OCI-LY3 (cell line): ENCODE data around the gene CD33.

Experiments used
- H2AFZ ChIP-seq: fragments of 200-600, 300-600 bp; shearing (Covaris generic); 2 replicates; pipeline ENCODE4 v1.6.0; 2014; ENCODE audit warnings: antibody characterized with exemption, low read depth, low read length
- H3K27ac ChIP-seq: fragments of 200-600, 300-600 bp; sonication (generic); 2 replicates; pipeline ENCODE4 v1.5.1; 2014; ENCODE audit warnings: mild to moderate bottlenecking, low read length, moderate library complexity, mixed read lengths
- H3K27me3 ChIP-seq: fragments of 200-600, 300-600 bp; sonication (generic); 2 replicates; pipeline ENCODE4 v1.6.1; 2014; ENCODE audit warnings: low read depth, low read length, mixed read lengths
- H3K36me3 ChIP-seq: fragments of 200-600, 300-600 bp; sonication (generic); replicated peaks from 2 replicates; pipeline ENCODE3; 2014; ENCODE audit warnings: low read depth, low read length, mixed read lengths
- H3K4me1 ChIP-seq: fragments of 300-600, 200-600 bp; sonication (generic); 2 replicates; pipeline ENCODE4 v1.6.1; 2014; ENCODE audit warnings: low read length, mixed read lengths
- H3K4me2 ChIP-seq: fragments of 200-600, 300-600 bp; sonication (generic); 2 replicates; pipeline ENCODE4 v1.6.1; 2014; ENCODE audit warnings: low read length, mixed read lengths
- H3K4me3 ChIP-seq: fragments of 300-600, 200-600 bp; sonication (generic); 2 replicates; pipeline ENCODE4 v1.5.1; 2014; ENCODE audit warnings: antibody characterized with exemption, mild to moderate bottlenecking, low read length, moderate library complexity
- H3K79me2 ChIP-seq: fragments of 300-600, 200-600 bp; shearing (Covaris generic); 2 replicates; pipeline ENCODE4 v1.6.1; 2014; ENCODE audit warnings: mild to moderate bottlenecking, low read length, mixed read lengths
- H3K9ac ChIP-seq: fragments of 300-600, 200-600 bp; shearing (Covaris generic); 2 replicates; pipeline ENCODE4 v1.6.0; 2014; ENCODE audit warnings: mild to moderate bottlenecking, low read length, moderate library complexity
- H3K9me3 ChIP-seq: fragments of 200-600, 300-600 bp; shearing (Covaris generic); 2 replicates; pipeline ENCODE4 v1.6.1; 2014; ENCODE audit warnings: low read length, mixed read lengths; ENCODE audit not compliant: insufficient read depth
- H4K20me1 ChIP-seq: fragments of 200-600, 300-600 bp; sonication (generic); 2 replicates; pipeline ENCODE4 v1.6.1; 2016; ENCODE audit warnings: low read length, mixed read lengths; ENCODE audit not compliant: insufficient read depth
- EZH2phosphoT487 ChIP-seq: fragments of 200-600 bp; shearing (Covaris generic); IDR thresholded peaks from 2 replicates; pipeline ENCODE4 v1.6.1; 2018; ENCODE audit warnings: antibody characterized with exemption, mixed run types, low read depth
- TF ChIP-seq, protein P1 (sequence below): fragments of 200-600, 300-600 bp; sonication (generic); IDR thresholded peaks from 2 replicates; pipeline ENCODE4 v1.5.1; 2014; ENCODE audit warnings: antibody characterized with exemption, low read length, low read depth

Gene CD33

DNA sequence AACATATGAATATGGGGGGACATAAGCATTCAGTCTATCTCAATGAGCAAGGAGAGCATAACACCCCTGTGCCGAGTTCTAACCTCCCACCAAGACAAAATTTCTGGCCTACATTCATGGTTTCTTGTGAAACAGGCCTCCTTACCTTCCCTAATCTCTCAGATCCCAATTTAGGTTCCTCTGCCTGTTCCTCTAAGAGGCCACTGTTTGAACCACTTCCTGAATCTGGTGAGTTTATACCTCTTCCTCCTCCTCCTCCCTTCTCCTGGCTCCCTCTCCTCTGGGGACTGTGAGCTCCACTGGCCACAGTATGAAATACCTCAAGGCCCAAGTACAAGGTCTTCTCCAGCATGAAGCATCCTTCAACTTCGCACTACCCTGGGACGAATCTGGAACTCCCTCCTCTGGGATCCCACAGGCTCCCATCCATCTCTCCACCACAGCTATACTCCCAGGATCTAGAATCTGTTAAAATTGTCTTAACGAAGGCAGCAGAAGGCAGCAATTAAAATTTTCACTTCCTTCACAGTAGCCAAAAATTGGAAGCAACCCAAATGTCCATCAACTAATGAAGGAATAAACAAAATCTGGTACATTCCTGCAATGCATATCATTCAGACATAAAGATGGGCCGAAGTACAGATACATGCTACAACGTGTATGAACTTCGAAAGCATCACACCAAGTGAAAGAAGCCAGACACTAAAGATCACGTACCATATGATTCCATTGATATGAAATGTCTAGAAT lies 18.2 kb downstream of the CD33 start:
- Histone ChIP-seq H4K20me1 (no peaks in the 10 kb centered on the region), H3K4me1 (no peaks in the 10 kb centered on the region), H3K4me2 (no peak overlapping the region), H3K27me3 (peaks cover 35% of the 10 kb centered on the region), H3K36me3 (no peaks in the 10 kb centered on the region), H3K27ac (no peak overlapping the region), H3K9ac (no peak overlapping the region), H3K79me2 (no peaks in the 10 kb centered on the region), H3K4me3 (no peak overlapping the region), H2AFZ (no peak overlapping the region), H3K9me3 (no peaks in the 10 kb centered on the region)
- no peak for TF ChIP-seq EZH2phosphoT487
- TF ChIP-seq, protein P1, sequence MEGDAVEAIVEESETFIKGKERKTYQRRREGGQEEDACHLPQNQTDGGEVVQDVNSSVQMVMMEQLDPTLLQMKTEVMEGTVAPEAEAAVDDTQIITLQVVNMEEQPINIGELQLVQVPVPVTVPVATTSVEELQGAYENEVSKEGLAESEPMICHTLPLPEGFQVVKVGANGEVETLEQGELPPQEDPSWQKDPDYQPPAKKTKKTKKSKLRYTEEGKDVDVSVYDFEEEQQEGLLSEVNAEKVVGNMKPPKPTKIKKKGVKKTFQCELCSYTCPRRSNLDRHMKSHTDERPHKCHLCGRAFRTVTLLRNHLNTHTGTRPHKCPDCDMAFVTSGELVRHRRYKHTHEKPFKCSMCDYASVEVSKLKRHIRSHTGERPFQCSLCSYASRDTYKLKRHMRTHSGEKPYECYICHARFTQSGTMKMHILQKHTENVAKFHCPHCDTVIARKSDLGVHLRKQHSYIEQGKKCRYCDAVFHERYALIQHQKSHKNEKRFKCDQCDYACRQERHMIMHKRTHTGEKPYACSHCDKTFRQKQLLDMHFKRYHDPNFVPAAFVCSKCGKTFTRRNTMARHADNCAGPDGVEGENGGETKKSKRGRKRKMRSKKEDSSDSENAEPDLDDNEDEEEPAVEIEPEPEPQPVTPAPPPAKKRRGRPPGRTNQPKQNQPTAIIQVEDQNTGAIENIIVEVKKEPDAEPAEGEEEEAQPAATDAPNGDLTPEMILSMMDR: no peak

DNA sequence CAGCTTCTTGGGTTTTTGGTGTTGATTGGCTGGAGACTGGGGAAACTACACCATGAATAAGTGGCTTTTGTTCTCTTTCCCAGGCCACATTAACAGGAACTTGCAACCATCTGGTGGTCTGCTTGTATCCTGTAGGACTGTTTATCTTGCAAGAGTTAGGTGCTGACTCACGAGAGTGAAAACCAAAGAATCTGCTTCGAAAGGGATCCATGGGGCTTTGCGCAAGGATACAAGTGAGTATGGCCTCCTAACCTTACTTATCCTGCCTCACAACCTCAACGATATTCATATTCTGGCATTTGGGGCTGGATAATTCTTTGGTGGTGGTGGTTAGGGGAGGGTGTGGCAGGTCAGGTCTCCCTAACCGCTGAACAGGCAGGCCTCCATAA lies 21.3 kb downstream of the CD33 start:
- no peaks in the 10 kb centered on the region for H3K4me1 ChIP-seq
- no peaks in the 10 kb centered on the region for H4K20me1 ChIP-seq
- H3K4me2 ChIP-seq: no peak overlapping the region
- no peak overlapping the region for H3K27ac ChIP-seq
- H3K4me3 ChIP-seq: no peak overlapping the region
- no peak overlapping the region for H2AFZ ChIP-seq
- H3K27me3 ChIP-seq: peaks cover 9% of the 10 kb centered on the region
- H3K36me3 ChIP-seq: no peaks in the 10 kb centered on the region
- no peak overlapping the region for H3K9ac ChIP-seq
- no peaks in the 10 kb centered on the region for H3K9me3 ChIP-seq
- TF ChIP-seq EZH2phosphoT487: no peak
- TF ChIP-seq, protein P1: no peak
- no peaks in the 10 kb centered on the region for H3K79me2 ChIP-seq

DNA sequence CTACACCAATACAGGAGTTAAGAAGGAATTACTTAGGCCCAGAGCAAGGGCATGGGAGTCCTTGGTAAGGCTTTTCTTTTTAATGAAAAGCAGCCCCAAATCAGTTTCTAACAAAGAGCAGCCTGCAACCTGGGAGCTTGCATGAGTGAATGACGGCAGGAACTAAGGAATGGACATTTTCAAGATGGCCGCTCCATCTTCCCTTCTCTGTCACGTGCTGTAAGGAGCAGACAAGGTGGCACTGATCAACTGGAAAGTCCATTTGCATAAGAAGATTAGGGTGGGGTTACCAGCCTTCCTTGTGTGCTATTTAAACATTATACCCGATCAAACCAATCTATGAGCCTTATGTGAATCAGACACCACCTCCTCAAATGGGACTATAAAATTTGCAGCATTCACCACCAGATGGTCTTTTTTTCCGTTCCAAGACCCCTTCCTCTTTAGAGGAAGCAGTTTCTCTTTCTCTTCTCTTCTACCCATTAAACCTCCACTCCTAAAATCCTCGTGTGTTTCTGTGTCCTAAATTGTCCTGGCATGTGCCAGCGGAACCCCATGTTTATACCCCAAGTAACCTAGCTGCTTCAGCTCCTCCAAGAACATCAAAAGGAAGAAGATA lies 23.2 kb downstream of the CD33 start:
- H3K4me1 ChIP-seq: no peaks in the 10 kb centered on the region
- H2AFZ ChIP-seq: no peak overlapping the region
- H3K9ac ChIP-seq: no peak overlapping the region
- H3K9me3 ChIP-seq: no peaks in the 10 kb centered on the region
- H4K20me1 ChIP-seq: no peaks in the 10 kb centered on the region
- no peak overlapping the region for H3K27ac ChIP-seq
- no peaks in the 10 kb centered on the region for H3K36me3 ChIP-seq
- TF ChIP-seq, protein P1: no peak
- no peak for TF ChIP-seq EZH2phosphoT487
- no peak overlapping the region for H3K4me2 ChIP-seq
- no peaks in the 10 kb centered on the region for H3K79me2 ChIP-seq
- no peak overlapping the region for H3K4me3 ChIP-seq
- H3K27me3 ChIP-seq: peaks cover 5% of the 10 kb centered on the region; the same call in 1 of the 2 replicates

DNA sequence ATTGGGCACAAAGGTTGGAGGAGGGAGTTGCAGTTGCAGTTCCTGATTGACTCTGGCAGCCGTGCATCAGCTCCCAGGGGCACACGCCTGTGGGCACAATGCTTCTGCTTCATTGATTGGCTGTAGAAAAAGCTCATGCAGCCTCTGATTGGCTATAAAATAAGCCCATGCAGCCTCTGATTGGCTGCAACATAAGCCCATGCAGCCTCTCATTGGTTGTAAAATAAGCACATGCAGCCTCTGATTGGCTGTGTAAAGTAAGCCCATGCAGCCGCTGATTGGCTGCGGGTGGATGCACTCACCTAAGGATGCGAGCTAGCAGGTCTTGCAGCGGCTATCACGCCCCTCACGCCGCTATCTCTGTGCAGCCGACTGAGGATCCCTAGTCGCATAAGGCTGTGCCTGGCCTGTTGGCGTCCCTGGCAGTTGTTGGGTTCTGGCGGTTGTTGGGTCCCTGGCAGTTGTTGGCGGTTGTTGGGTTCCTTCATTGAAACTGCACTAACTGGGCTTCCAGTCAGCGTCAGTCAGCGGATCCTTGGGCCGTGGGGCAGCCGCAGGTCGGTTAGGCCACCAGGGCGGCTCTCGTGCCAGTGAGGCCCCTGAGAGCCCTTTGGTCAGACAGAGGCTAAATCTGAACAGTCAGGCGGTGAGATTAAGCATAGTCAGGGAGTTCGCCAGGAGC lies 26.0 kb downstream of the CD33 start, which contains the start of gene SIGLECL1:
Gene SIGLECL1 (plus strand): TSS at position 295 of the 682 bp plus-strand sequence. CDS start 12,993 bp downstream, outside the sequence.
- H3K4me3 ChIP-seq: no peak within 1 kb of the TSS
- H4K20me1 ChIP-seq: no peaks in the 10 kb centered on the region
- H3K9ac ChIP-seq: no peak within 1 kb of the TSS
- H3K27me3 ChIP-seq: peaks cover 15% of the 10 kb centered on the region; the same call in 1 of the 2 replicates
- no peak within 1 kb of the TSS for H3K4me2 ChIP-seq
- no peak within 1 kb of the TSS for H3K27ac ChIP-seq
- no peaks in the 10 kb centered on the region for H3K4me1 ChIP-seq
- H2AFZ ChIP-seq: no peak within 1 kb of the TSS
- no peaks in the 10 kb centered on the region for H3K79me2 ChIP-seq
- no peaks in the 10 kb centered on the region for H3K9me3 ChIP-seq
- no peak for TF ChIP-seq EZH2phosphoT487
- TF ChIP-seq, protein P1: no peak
- H3K36me3 ChIP-seq: no peaks in the 10 kb centered on the region
